A673 (cell line): ENCODE measurements around the gene KMT2C.

Experiments used
- CTCF ChIP-seq: fragments of 300-800, 200-600 bp; sonication (generic); conservative IDR thresholded peaks from 2 replicates; pipeline ENCODE4 v1.5.1; 2017; ENCODE audit warnings: low read depth, mild to moderate bottlenecking, antibody characterized with exemption, low read length, moderate library complexity, mixed read lengths
- EZH2 ChIP-seq: fragments of 200-600 bp; sonication (generic); IDR thresholded peaks from 2 replicates; pipeline ENCODE4 v1.6.1; 2017; ENCODE audit warnings: borderline replicate concordance, low read depth, mild to moderate bottlenecking, mixed read lengths, antibody characterized with exemption, low read length; ENCODE audit not compliant: poor library complexity, severe bottlenecking

GRCh38 chr7:152430854-152431253 lies 4.9 kb downstream of the KMT2C start:
- TF ChIP-seq CTCF, result no peak
- TF ChIP-seq EZH2, result no peak
